GM12892 (cell line): ENCODE measurements around the gene KRTAP4-8.

ENCODE experiments used
- POLR2A ChIP-seq: IDR thresholded peaks from 2 replicates; pipeline ENCODE4 v1.6.1; 2011; ENCODE audit warnings: low read depth, low read length, control low read depth
- POLR2AphosphoS5 ChIP-seq: IDR thresholded peaks from 2 replicates; pipeline ENCODE4 v1.6.1; 2011; ENCODE audit warnings: low read depth, low read length, control low read depth

DNA sequence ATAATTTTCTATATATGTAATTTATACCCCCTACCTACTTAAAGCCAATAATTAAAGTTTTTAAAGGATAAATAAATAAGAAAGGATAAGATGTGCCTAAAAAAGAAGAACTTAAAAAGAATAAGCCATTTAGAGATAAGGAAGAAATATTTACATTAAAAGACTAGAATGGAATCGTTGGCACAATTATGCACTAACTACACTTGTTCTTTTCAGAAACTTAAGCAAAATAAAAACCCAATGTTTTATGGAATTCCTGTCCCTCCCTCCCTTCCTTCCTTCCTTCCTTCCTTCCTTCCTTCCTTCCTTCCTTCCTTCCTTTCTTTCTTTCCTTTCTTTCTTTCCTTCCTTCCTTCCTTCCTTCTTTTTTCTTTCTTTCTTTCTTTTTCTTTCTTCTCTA lies 46.9 kb upstream of the KRTAP4-8 start:
- TF ChIP-seq POLR2A (no peak), POLR2AphosphoS5 (no peak)
